Suppressor macrophage (primary cell): ENCODE data around the gene SLC9B2.

Experiments used
- DNase-seq, 4 experiments: peaks; one replicate each; pipeline ENCODE4 v3.0.0-alpha.2; 2020 to 2022
- total RNA-seq, 17 experiments: gene quantifications; one replicate each; lab custom pipeline; 2026; ENCODE audit warnings: mixed read lengths in 6 of 17, inconsistent platforms in 3 of 17; lab: John Stamatoyannopoulos, UW

The SLC9B2 gene, protein sequence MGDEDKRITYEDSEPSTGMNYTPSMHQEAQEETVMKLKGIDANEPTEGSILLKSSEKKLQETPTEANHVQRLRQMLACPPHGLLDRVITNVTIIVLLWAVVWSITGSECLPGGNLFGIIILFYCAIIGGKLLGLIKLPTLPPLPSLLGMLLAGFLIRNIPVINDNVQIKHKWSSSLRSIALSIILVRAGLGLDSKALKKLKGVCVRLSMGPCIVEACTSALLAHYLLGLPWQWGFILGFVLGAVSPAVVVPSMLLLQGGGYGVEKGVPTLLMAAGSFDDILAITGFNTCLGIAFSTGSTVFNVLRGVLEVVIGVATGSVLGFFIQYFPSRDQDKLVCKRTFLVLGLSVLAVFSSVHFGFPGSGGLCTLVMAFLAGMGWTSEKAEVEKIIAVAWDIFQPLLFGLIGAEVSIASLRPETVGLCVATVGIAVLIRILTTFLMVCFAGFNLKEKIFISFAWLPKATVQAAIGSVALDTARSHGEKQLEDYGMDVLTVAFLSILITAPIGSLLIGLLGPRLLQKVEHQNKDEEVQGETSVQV
- 1.2 to 5.4 (median 2.6) reads per million in 17 experiments for total RNA-seq

DNA sequence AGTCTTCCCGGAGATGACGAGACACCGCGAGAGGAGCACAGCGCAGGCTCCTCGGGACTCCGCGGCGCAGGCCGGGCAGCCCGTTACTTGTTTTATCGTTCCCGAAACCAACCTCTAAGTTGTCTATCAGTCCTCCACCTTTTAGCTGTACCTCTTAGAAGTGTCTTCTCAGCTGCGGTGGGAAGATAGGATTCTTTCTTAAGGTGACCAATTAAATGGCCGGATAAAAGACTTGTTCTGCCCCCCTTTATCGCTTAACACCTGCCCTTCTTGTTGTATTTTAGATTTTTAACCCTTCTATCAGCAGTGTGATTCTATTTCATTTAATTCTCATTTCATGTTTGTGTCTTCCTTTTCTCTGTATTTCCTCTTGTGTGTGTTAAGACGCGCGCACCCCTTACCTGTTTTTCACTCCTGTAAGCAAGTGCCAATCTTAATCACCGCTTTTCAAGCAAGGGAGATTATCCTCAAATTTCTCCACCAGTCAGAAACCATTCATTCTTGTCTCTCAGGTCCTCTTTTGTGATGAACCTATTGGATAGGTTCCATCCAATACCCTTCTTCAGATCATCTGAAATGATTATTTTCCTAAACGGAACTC, at the start of gene SLC9B2:
SLC9B2 (minus strand) TSS at position 15 of the 601 bp plus-strand sequence. CDS start 9,211 bp downstream, outside the sequence.
- peak in 2 of 4 experiments; percentile 10 to 60 for DNase-seq

DNA sequence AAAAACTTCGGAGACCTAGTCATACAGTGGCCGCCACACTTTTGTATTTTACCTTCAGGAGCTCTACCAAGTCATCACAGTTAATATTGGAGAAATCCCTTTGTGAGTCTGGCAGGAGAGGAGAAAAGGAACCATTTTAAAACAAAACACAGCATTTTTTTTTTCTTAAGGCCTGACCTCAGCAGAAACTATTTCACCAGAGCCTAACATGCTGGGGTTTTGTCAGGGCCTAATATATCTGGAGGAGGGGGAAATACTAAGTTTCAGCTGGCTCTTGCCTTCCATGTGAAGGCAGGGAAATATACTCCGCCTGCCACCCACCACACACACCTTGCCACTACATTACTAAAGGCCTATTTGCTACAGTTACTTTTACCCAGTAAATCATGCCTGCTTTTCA, 49.6 kb upstream of the SLC9B2 start:
- peak in 3 of 4 experiments; percentile 25 to 57 (median 27) for DNase-seq

DNA sequence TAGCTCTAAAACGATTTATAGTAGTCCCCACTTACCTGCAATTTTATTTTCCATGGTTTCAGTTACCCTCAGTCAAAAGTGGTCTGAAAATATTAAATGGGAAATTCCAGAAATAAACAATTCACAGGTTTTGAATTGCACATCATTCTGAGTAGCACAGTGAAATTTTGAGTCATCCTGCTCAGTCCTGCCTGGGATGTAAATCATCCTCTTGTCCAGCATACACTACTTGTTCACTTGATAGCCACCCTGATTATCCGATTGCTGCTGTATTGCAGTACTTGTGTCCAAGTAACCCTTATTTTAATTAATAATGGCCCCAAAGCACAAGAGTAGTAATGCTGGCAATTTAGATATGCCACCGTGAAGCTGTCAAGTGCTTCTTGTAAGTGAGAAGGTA, 46.6 kb upstream of the SLC9B2 start:
- no peak for DNase-seq

DNA sequence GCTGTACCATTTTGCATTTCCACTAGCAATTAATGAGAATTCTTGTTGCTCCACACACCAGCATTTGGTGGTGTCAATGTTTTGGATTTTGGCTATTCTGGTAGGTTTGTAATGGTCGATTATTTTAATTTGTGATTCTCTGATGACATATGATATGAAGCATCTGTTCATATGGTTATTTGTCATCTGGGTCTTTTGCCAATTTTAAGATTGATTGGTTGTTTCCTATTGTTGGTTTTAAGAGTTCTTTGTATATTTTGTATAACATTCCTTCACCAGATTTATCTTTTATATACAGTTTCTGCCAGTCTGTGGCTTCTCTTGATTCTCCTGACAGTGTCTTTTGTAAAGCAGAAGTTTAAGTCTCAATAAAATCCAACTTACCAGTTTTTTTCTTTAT, 41.6 kb upstream of the SLC9B2 start:
- no peak for DNase-seq

DNA sequence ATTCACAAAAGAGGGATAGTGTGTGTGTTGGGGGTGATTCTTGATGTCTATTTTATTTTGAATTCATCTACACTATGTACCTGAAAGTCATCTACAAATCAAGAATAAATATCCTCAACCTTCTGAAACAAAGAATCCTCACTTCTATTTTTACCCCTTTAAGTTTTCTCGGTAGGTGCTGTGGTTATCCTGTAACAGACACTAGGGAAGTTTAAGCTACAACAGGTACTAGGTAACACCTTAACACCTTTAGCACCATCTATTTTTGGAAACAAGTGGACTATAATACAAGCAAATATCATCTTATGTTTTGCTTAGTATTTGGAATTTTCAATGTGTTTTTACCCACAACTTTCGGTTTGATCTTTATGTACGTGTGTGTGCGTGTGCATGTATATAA, 35.0 kb upstream of the SLC9B2 start:
- DNase-seq: no peak

DNA sequence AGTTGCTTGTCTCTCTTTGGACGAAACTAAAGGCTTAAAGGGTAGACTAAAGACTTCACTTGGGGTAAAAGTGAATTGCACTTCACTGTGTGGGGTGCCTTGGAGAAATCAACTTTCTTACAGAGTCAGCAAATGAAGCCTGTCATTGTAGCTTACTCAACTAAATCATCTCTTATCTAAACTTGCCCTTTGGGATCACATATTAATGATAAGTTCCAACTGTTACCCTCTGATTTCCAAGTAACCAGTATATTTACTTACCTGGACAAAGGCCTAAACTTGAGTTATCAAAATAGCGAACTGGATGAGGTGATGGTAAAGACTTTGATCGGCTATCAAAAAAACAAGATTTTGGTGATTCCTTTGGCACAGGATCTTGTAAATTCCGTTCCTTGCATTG, 32.0 kb upstream of the SLC9B2 start:
- no peak for DNase-seq

DNA sequence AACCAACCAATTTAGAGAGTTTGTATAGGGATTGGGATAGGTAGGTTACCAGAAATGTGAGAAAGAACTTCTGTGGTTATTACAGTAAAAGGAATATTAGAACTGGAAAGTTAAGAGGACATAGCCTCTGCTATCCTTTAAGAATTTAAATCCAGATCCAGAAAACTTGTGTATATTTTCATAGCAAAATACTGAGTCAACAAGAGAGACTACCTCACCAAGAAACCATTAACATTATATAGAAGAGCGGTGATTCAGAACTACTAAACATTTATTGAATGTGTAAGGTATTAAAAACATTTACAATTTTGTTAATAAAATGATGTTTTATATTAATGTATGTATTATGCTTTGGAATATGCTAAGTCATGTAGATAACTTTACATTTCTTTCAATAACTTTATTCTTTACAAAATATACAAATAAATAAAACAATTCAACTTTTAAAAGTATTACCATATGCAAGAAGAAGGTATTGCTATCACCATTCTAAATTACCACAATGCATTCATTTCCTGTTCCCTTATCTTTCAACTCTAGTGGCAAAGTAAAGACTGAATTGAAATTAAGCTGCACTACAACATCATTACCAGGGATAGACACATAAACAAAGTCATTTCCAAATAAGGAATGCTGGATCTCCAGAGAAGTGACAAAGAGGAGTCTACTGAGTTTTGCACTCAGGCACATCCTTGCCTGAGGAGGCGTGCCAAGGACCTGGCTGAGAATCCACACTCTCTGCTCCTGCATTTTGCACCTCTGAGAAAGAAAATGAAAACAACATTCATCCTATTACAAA, 29.2 kb upstream of the SLC9B2 start:
- DNase-seq: no peak

DNA sequence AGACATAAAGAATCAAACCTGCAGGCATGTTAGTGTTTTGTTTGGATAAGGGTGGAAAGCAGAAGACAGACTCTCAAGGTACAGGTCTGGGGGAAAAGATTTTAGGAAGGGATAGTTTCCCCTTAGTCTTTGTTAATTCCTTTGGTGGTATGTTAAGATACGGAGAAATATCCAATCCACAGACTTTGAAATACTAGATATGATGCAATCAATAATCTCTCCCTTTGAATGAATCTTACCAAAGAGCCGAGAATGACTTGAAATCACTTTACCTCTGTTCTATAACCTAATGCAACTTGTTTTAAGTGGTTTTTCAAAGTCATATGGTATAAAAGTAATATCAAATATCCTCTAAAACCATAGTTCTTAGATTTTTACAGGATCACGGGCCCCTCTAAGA, 28.3 kb upstream of the SLC9B2 start:
- no peak for DNase-seq

DNA sequence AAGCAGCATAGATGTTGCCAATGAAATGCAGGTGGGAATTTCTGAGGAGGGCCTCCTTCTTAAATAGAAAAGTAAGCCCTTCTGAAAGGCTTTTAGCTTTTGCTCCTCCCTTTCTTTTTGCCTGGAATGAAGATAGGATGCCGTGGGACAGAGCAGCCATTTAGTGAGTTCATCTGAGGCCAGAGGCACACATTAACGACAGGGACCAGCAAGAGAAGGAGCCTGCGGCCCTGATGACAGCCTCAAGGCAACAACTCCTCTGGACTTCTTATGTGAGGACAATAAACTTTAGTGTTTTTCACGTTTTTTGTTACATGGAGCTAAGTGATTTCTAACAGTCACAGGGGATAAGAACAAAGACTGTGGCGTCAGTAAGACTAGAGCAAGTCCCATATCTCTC, 24.1 kb upstream of the SLC9B2 start:
- DNase-seq: no peak

DNA sequence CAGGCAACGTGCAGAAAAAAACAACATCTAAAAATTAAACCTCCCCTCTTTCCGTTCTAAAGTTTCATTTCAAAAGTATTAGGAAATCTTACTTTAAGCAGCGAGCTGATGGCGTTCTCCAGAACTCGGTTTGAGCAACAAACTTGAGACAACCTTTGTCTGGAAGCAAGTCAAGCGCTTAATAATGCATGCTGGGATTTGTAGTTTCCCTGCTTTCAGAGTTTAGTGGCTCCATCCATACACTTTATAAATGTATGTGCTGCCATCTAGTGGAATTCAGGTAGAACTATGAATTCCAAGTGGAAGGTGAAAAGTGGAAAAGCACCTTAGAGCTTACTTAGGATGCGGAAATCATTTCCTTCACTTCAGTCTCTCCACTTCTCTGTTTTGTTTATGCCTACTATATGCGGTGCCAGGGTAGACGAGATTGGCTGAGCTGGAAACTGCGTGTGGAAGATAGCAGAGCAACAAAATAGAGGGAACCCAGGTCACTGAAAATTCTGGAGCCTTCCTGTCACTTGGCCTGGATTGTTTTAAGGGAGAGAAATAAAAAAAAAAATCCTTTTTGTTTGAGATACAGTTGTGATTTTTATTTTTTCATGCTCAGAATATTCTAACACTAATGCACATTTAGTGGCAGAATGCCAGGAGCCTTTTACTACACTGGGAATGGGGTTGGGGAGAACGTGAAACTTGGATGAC, 23.3 kb upstream of the SLC9B2 start, which contains the start of gene BDH2:
BDH2 (minus strand) TSS at position 144 of the 702 bp plus-strand sequence. CDS start 3,580 bp downstream, outside the sequence.
- peak; percentile 80 to 96 (median 90) for DNase-seq

DNA sequence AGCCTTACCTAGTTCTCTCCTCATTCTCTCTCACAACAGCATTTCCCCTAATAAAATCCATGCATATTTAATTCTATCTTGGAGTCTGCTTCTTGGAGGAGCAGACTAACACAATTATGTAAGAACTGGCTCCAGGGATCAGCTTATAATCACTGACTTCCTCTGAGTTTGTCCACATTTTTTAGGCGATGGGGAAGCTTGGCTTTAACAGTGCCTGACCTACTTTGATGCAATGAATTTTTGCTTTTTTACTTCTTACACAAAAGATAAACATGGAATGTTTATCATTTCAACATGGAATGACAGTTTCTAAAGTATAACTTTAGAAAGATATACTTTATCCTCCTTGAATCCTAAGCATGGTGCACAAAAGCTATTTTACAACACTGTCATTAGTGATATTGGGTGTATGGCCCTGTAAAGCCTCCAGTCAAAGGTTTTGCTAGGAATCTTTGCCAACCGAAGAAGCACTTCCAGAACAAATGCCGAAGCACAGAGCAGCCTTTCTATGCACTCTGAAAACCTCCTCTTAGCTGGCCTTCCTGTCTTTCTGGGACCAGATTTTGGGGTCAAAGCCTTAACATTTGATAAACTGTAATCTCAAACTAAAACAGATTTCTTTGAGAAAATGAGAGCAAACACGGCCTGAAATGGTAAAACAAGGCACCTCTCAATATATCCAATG, 22.3 kb upstream of the SLC9B2 start:
- DNase-seq: peak; percentile 7 to 43 (median 20)

DNA sequence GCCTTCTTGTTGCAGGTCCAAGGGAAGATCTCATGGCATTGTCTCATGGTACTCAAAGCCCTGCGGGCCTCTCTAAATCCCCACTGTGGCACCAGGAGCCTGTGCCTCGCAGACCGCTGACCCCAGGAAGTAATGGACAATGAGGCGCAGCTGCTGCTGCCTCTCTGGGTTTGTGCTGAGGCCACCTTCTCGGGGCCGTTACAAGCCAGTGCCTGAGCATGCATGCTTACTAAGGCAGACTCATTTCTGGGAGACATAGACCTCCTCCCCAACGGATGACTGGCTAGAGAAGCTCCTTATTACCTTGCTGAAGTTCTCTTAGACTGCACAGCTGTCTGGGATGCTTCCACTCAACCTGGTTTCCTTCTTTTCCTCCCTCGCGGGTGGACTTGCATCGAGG, 21.8 kb upstream of the SLC9B2 start:
- no peak for DNase-seq

DNA sequence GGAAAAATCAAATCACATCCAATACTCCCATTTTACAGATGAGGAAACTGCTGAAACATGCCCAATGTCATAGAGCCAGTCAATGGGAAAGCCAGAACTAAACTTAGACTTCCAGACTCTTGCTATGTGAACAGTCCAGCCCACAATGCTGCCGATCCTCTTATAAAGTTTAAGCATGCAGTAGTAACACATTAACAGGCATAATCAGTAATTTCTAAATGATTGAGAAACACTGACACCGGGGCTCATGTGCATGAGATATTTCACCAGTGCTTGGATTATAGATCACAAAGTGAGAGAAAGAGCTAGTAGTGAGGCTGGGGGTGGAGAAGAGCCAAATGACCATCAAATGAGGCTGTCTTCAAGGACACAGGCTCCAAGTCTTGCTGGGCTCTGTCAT, 20.6 kb upstream of the SLC9B2 start:
- no peak for DNase-seq

DNA sequence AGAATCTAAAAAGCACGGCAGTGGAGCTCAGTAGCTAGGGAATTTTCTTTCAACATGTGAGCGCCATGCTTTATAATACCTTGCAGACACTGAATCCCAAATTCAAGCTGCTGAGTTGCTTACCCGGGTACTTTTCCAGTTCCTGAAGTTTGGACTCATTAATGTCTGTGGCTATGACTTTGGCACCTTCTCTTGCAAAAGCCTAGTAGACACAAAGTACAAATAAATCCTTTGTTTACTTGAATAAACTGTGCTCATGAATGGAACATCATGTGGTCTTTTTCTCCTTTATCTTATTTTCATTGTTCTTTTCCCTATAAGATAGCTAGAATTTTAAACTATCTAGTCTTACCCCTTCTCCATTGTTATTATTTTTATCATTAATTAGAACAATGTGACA, 18.5 kb upstream of the SLC9B2 start:
- no peak for DNase-seq

DNA sequence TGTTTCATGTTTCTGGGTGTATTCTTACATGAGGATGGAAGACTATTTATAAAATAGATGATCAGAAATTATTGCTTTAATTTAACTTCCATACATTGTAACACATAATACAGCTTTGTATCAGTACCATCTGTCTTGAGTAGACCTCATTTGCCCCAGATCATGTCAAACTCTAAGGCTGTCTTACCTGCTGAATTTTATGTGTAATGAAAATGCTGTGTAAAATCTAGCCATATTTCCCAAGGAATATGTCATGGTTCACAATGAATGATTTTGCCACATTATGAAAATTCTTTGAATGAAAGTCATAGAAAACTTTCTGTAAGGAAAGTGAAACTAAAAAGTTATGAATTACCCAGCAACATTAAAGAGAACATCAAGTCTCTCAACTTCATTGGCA, 15.7 kb upstream of the SLC9B2 start:
- DNase-seq: no peak

DNA sequence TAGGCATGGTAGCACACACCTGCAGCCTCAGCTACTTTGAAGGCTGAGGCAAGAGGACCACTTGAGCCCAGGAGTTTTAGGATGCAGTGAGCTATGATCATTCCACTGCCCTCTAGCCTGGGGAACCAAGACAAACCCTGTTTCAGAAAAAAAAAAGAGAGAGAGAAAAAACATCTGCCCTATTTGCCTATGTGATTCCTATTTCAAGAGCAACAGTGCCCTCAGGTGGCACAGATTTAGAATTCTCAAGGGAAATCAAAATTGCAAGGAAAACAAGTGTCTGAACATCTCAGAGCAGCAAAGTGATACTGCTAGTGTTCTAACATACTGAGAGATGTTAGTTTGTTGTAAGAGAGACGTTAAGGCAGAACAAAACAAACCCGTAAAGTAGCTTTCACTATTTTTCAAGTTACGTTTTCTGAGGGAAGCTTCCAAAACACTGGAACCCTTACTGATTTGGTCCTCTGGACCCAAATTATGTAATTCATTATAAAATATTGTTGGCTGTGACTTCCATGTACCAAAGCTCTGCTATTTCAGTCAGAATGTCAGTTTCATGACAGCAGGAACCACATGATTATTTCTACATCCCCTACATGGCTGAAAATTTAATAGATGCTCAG, 15.2 kb upstream of the SLC9B2 start:
- peak; percentile 50 to 75 (median 62) for DNase-seq

DNA sequence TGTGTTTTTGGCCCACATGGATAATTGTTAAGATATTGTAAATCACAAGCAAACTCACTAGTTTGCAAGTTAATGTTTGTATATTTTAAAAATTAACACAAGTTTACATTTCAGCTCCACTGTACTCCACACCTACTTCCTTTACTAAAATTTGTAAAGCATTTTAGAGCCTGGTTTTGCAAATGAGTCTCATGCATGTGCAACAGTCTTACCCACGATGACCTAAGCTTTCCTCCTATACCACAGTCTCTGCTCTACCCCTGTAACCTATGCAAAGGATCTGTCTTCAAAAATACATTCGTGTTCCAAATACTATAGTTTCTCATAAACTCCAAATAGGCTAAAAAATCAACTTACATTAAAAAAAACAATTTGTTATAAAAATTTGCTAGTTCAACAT, 12.9 kb upstream of the SLC9B2 start:
- DNase-seq: no peak

DNA sequence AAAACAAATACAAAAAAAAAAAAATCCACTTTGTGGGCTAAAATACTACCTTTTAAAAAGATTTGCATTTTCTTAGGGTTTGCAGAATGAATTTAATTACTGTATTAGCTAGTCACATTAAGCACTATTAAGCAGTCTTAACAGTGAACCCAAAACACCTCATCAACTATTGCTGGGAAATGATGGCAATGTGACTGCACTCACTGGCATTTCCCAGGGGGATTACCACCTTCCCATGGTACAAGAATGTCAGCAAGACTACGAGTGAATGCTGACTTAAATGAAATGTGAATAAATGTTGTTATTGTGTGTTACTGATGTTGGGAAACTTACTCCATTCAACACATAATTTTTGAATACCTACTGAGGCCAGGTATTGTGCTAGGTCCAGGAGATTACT, 10.0 kb upstream of the SLC9B2 start:
- no peak for DNase-seq

DNA sequence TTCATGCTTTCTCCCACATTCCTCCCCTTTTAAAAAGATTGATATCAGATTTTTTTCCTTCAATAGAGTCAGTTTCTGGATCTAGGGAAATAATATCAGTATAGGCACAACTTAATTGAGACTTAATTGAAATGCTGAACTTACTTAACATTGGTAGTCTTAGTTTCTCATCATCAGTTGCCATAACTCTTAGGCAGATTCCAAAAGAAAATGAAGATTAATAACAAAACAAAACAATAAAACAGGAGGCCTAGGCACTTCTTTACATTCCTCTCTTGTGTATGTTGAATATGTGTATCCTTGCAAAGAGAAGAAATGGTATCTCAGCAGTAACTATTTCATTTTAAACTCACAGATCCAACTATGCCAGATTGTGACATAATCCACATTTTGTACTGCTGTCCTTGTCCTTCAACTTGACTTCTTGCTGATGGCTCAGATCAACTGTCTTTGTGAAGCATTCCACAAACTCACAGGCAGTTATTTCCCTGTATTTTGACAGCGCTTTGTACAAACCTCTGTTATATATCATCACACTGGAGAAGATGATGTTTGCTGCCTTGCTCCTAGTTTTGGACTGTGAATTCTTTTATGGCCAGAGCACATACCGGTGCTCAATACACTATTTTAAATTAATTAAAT, 9.1 kb upstream of the SLC9B2 start:
- no peak for DNase-seq

DNA sequence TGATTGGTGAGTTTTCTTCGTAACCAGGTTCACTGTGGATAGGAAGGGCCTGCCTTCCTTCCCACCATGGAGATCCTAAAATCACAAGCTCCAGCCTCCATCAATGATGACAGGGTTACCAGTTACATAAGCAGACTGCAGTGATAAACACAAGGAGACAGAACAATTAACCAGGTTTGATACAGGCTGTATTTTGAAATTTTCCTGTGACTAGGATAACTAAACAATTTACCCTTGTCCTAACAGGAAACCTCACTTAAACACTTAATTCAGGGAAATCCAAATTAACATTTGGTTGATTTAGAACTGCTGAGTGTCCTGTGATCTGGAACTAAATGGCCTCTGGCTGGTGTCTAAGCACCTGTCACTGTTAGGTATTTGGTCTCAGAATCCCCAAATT, 3.1 kb upstream of the SLC9B2 start:
- no peak for DNase-seq
